IMR-90 (cell line): Measurements from ENCODE around the gene VPS37B. TPM values are rescaled to one million over a fixed set of nuclear protein-coding genes. Genes with fewer than 3 reads are reported as not detected.

Experiments
- BHLHE40 ChIP-seq: fragments of 150-350 bp; IDR thresholded peaks from 2 replicates; pipeline ENCODE4 v1.6.1; 2016; ENCODE audit warnings: mild to moderate bottlenecking, low read depth, low read length
- CHD1 ChIP-seq: IDR thresholded peaks from 2 replicates; pipeline ENCODE4 v1.6.1; 2012; ENCODE audit warnings: low read depth, low read length, improper control_type of control experiment
- MAFK ChIP-seq: IDR thresholded peaks from 2 replicates; pipeline ENCODE4 v1.6.1; 2012; ENCODE audit warnings: low read depth, low read length, improper control_type of control experiment
- MAZ ChIP-seq: IDR thresholded peaks from 2 replicates; pipeline ENCODE4 v1.6.1; 2012; ENCODE audit warnings: low read depth, mild to moderate bottlenecking, low read length, improper control_type of control experiment, moderate library complexity, borderline replicate concordance
- MXI1 ChIP-seq: IDR thresholded peaks from 2 replicates; pipeline ENCODE4 v1.6.1; 2012; ENCODE audit warnings: low read depth, mild to moderate bottlenecking, low read length, moderate library complexity, borderline replicate concordance
- RFX5 ChIP-seq: IDR thresholded peaks from 2 replicates; pipeline ENCODE4 v1.8.0; 2012; ENCODE audit warnings: low read depth, mild to moderate bottlenecking, low read length, moderate library complexity
- USF2 ChIP-seq: fragments of 150-350 bp; IDR thresholded peaks from 2 replicates; pipeline ENCODE4 v1.6.1; 2017; ENCODE audit warnings: mild to moderate bottlenecking, antibody characterized with exemption, low read length, low read depth
- polyA plus RNA-seq, 3 experiments: library from polyadenylated mRNA; depleted of rRNA; stranded (reverse); fragments of >200 nt; gene quantifications; 2 replicates each; pipeline ENCODE4 v1.2.3, GENCODE V29; 2012; ENCODE audit warnings: low replicate concordance in 1 of 3
- total RNA-seq: library from RNA; depleted of rRNA; stranded (reverse); fragments of >200 nt; gene quantifications from 2 replicates; pipeline ENCODE4 v1.2.3, GENCODE V29; 2012

The VPS37B gene
- total and polyA plus RNA-seq, 2 of the 4 experiments (the other 2 are of a cell fraction) = 8.6 to 25.7 TPM

GRCh38 chr12:122847516-122847836 lies 48.4 kb downstream of the VPS37B start (continued):
- TF ChIP-seq USF2 (no peak), BHLHE40 (no peak), CHD1 (no peak), MAFK (no peak), MXI1 (no peak), MAZ (no peak), RFX5 (no peak)
